ENCODE data around the gene RPS6KA2. TPM values are rescaled to one million over a fixed set of nuclear protein-coding genes. Genes with fewer than 3 reads are reported as not detected.

Gene RPS6KA2
- total and polyA plus RNA-seq, 2 experiments from 2014 or later, result 12.5 to 25.3 TPM

- H3K9me3 Mint-ChIP-seq, result no peaks in the 10 kb centered on the region
- Histone ChIP-seq H3K27me3 (ENCODE audit: insufficient read depth) (no peaks in the 10 kb centered on the region), H3K27ac (ENCODE audit: low read depth) (no peak overlapping the region), H3K9me2 (ENCODE audit: insufficient read depth) (no peaks in the 10 kb centered on the region), H3K4me2 (no peak overlapping the region), H3K36me3 (ENCODE audit: insufficient read depth) (no peaks in the 10 kb centered on the region; the same call in 1 of the 2 replicates), H2AFZ (no peak overlapping the region), H3K79me2 (replicated peaks; ENCODE audit: insufficient read depth) (no peaks in the 10 kb centered on the region), H4K20me1 (replicated peaks; ENCODE audit: insufficient read depth) (no peaks in the 10 kb centered on the region), H3K4me1 (ENCODE audit: insufficient read depth) (no peaks in the 10 kb centered on the region), H3F3A (replicated peaks; ENCODE audit: low read depth) (no peaks in the 10 kb centered on the region), H3K4me3 (no peak overlapping the region)
- no peak overlapping the region for H3K27ac Mint-ChIP-seq
- DNase-seq (ENCODE audit: low spot score) (no peak), ATAC-seq (peak; percentile 44)
- TF ChIP-seq STAT1 (IDR thresholded peaks at IDR 0.05; ENCODE audit: unreplicated experiment), result no peak
- TF ChIP-seq, protein P1, sequence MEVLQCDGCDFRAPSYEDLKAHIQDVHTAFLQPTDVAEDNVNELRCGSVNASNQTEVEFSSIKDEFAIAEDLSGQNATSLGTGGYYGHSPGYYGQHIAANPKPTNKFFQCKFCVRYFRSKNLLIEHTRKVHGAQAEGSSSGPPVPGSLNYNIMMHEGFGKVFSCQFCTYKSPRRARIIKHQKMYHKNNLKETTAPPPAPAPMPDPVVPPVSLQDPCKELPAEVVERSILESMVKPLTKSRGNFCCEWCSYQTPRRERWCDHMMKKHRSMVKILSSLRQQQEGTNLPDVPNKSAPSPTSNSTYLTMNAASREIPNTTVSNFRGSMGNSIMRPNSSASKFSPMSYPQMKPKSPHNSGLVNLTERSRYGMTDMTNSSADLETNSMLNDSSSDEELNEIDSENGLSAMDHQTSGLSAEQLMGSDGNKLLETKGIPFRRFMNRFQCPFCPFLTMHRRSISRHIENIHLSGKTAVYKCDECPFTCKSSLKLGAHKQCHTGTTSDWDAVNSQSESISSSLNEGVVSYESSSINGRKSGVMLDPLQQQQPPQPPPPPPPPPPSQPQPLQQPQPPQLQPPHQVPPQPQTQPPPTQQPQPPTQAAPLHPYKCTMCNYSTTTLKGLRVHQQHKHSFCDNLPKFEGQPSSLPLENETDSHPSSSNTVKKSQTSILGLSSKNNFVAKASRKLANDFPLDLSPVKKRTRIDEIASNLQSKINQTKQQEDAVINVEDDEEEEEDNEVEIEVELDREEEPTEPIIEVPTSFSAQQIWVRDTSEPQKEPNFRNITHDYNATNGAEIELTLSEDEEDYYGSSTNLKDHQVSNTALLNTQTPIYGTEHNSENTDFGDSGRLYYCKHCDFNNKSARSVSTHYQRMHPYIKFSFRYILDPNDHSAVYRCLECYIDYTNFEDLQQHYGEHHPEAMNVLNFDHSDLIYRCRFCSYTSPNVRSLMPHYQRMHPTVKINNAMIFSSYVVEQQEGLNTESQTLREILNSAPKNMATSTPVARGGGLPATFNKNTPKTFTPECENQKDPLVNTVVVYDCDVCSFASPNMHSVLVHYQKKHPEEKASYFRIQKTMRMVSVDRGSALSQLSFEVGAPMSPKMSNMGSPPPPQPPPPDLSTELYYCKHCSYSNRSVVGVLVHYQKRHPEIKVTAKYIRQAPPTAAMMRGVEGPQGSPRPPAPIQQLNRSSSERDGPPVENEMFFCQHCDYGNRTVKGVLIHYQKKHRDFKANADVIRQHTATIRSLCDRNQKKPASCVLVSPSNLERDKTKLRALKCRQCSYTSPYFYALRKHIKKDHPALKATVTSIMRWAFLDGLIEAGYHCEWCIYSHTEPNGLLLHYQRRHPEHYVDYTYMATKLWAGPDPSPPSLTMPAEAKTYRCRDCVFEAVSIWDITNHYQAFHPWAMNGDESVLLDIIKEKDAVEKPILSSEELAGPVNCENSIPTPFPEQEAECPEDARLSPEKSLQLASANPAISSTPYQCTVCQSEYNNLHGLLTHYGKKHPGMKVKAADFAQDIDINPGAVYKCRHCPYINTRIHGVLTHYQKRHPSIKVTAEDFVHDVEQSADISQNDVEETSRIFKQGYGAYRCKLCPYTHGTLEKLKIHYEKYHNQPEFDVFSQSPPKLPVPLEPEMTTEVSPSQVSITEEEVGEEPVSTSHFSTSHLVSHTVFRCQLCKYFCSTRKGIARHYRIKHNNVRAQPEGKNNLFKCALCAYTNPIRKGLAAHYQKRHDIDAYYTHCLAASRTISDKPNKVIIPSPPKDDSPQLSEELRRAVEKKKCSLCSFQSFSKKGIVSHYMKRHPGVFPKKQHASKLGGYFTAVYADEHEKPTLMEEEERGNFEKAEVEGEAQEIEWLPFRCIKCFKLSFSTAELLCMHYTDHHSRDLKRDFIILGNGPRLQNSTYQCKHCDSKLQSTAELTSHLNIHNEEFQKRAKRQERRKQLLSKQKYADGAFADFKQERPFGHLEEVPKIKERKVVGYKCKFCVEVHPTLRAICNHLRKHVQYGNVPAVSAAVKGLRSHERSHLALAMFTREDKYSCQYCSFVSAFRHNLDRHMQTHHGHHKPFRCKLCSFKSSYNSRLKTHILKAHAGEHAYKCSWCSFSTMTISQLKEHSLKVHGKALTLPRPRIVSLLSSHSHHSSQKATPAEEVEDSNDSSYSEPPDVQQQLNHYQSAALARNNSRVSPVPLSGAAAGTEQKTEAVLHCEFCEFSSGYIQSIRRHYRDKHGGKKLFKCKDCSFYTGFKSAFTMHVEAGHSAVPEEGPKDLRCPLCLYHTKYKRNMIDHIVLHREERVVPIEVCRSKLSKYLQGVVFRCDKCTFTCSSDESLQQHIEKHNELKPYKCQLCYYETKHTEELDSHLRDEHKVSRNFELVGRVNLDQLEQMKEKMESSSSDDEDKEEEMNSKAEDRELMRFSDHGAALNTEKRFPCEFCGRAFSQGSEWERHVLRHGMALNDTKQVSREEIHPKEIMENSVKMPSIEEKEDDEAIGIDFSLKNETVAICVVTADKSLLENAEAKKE (CRISPR knock-in tag; IDR thresholded peaks at IDR 0.05), result no peak
- no peak for TF ChIP-seq POLR2AphosphoS5 (IDR thresholded peaks at IDR 0.05; ENCODE audit: low read depth)
- peaks cover 5% of the 10 kb centered on the region; the same call in 2 of the 3 replicates for H3K4me1 Mint-ChIP-seq
- no peak overlapping the region for H3K4me3 Mint-ChIP-seq
- H3K36me3 Mint-ChIP-seq (ENCODE audit: low read depth), result peaks cover 9% of the 10 kb centered on the region
- peaks cover 18% of the 10 kb centered on the region for H3K27me3 Mint-ChIP-seq (ENCODE audit: insufficient read depth, low read depth, poor library complexity)
These were observed 150.3 kb downstream of the RPS6KA2 start for GRCh38 chr6:166476634-166477215.

- Histone ChIP-seq H3F3A (replicated peaks; ENCODE audit: low read depth) (no peaks in the 10 kb centered on the region), H4K20me1 (replicated peaks; ENCODE audit: insufficient read depth) (no peaks in the 10 kb centered on the region), H3K27ac (ENCODE audit: low read depth) (no peak overlapping the region), H3K4me3 (no peak overlapping the region), H3K4me1 (ENCODE audit: insufficient read depth) (no peaks in the 10 kb centered on the region), H3K9me2 (ENCODE audit: insufficient read depth) (no peaks in the 10 kb centered on the region), H3K27me3 (ENCODE audit: insufficient read depth) (no peaks in the 10 kb centered on the region), H3K36me3 (ENCODE audit: insufficient read depth) (no peaks in the 10 kb centered on the region; the same call in 1 of the 2 replicates), H2AFZ (no peak overlapping the region), H3K79me2 (replicated peaks; ENCODE audit: insufficient read depth) (no peaks in the 10 kb centered on the region), H3K4me2 (no peak overlapping the region)
- Mint-ChIP-seq H3K9me3 (no peaks in the 10 kb centered on the region), H3K27me3 (ENCODE audit: insufficient read depth, low read depth, poor library complexity) (peaks cover 18% of the 10 kb centered on the region), H3K36me3 (ENCODE audit: low read depth) (peaks cover 9% of the 10 kb centered on the region), H3K4me1 (peaks cover 5% of the 10 kb centered on the region; the same call in 2 of the 3 replicates), H3K27ac (no peak overlapping the region), H3K4me3 (no peak overlapping the region)
- no peak; the same call in 2 of the 3 replicates for ATAC-seq
- no peak for DNase-seq (ENCODE audit: low spot score)
- TF ChIP-seq STAT1 (IDR thresholded peaks at IDR 0.05; ENCODE audit: unreplicated experiment) (no peak), CREB1 (CRISPR knock-in tag; IDR thresholded peaks at IDR 0.05; ENCODE audit: low read depth) (no peak), ZNF331 (CRISPR knock-in tag; IDR thresholded peaks at IDR 0.05; ENCODE audit: low read depth) (no peak), JUNB (IDR thresholded peaks at IDR 0.05; ENCODE audit: unreplicated experiment) (no peak)
- TF ChIP-seq, protein P2, sequence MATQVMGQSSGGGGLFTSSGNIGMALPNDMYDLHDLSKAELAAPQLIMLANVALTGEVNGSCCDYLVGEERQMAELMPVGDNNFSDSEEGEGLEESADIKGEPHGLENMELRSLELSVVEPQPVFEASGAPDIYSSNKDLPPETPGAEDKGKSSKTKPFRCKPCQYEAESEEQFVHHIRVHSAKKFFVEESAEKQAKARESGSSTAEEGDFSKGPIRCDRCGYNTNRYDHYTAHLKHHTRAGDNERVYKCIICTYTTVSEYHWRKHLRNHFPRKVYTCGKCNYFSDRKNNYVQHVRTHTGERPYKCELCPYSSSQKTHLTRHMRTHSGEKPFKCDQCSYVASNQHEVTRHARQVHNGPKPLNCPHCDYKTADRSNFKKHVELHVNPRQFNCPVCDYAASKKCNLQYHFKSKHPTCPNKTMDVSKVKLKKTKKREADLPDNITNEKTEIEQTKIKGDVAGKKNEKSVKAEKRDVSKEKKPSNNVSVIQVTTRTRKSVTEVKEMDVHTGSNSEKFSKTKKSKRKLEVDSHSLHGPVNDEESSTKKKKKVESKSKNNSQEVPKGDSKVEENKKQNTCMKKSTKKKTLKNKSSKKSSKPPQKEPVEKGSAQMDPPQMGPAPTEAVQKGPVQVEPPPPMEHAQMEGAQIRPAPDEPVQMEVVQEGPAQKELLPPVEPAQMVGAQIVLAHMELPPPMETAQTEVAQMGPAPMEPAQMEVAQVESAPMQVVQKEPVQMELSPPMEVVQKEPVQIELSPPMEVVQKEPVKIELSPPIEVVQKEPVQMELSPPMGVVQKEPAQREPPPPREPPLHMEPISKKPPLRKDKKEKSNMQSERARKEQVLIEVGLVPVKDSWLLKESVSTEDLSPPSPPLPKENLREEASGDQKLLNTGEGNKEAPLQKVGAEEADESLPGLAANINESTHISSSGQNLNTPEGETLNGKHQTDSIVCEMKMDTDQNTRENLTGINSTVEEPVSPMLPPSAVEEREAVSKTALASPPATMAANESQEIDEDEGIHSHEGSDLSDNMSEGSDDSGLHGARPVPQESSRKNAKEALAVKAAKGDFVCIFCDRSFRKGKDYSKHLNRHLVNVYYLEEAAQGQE (IDR thresholded peaks at IDR 0.05; ENCODE audit: unreplicated experiment), result no peak
These were observed 150.9 kb downstream of the RPS6KA2 start for GRCh38 chr6:166476061-166476591.
